HAP-1 (cell line): ENCODE results near the gene MMP1.

Source experiments
- DNase-seq, 2 experiments: peaks; one replicate each; pipeline ENCODE4 v3.0.0-alpha.2; 2016 to 2020; ENCODE audit warnings: low spot score in 2 of 2
- H3K27me3 ChIP-seq: fragments of 250-450 bp; sonication (Bioruptor Pico); 2 replicates; pipeline ENCODE4 v1.5.1; 2020; ENCODE audit warnings: low read depth, mild to moderate bottlenecking, moderate library complexity
- H3K36me3 ChIP-seq: fragments of 250-450 bp; sonication (Bioruptor Pico); replicated peaks from 2 replicates; pipeline ENCODE4 v1.5.1; 2020; ENCODE audit warnings: mild to moderate bottlenecking
- H3K4me1 ChIP-seq: fragments of 250-450 bp; sonication (Bioruptor Pico); 2 replicates; pipeline ENCODE4 v1.5.1; 2020; ENCODE audit warnings: mild to moderate bottlenecking
- H3K4me3 ChIP-seq: fragments of 250-450 bp; sonication (Bioruptor Pico); 2 replicates; pipeline ENCODE4 v1.5.1; 2020; ENCODE audit warnings: mild to moderate bottlenecking, moderate library complexity
- H3K9me3 ChIP-seq: fragments of 250-450 bp; sonication (Bioruptor Pico); 2 replicates; pipeline ENCODE4 v1.5.1; 2020; ENCODE audit warnings: mild to moderate bottlenecking, moderate library complexity
- in situ Hi-C: fragments of 300-500 bp; cut with MboI; formaldehyde crosslinking; loops from 3 replicates; pipeline ENCODE4 v1.14.3; 2020; ENCODE audit warnings: low sequenced_read_pairs, inconsistent platforms, mixed read lengths

Gene MMP1

GRCh38 chr11:102829316-102830000, 31.5 kb upstream of the MMP1 start:
- in situ Hi-C loops, result no loop called here
- Histone ChIP-seq H3K27me3 (0 out of 2 replicates have a peak, but pooled peaks cover 6% of the 10 kb centered on the region), H3K4me1 (no peaks in the 10 kb centered on the region), H3K36me3 (no peaks in the 10 kb centered on the region), H3K4me3 (no peak overlapping the region), H3K9me3 (no peaks in the 10 kb centered on the region)
- no peak for DNase-seq

- DNase-seq, result no peak
Observed at GRCh38 chr11:102824556-102824955, 26.6 kb upstream of the MMP1 start.

GRCh38 chr11:102819491-102819890, 21.5 kb upstream of the MMP1 start:
- H3K27me3 ChIP-seq, result no peaks in the 10 kb centered on the region
- H3K4me1 ChIP-seq, result no peaks in the 10 kb centered on the region
- no peaks in the 10 kb centered on the region for H3K36me3 ChIP-seq
- H3K9me3 ChIP-seq, result no peaks in the 10 kb centered on the region
- in situ Hi-C loops, result no loop called here
- no peak for DNase-seq
- no peak overlapping the region for H3K4me3 ChIP-seq

More at GRCh38 chr11:102824556-102824955, 26.6 kb upstream of the MMP1 start:
- no peaks in the 10 kb centered on the region for H3K27me3 ChIP-seq
- H3K9me3 ChIP-seq, result no peaks in the 10 kb centered on the region
- H3K4me1 ChIP-seq, result no peaks in the 10 kb centered on the region
- no peak overlapping the region for H3K4me3 ChIP-seq
- in situ Hi-C loops, result no loop called here
- H3K36me3 ChIP-seq, result no peaks in the 10 kb centered on the region

GRCh38 chr11:102813484-102813883, 15.5 kb upstream of the MMP1 start:
- Histone ChIP-seq H3K4me1 (no peaks in the 10 kb centered on the region), H3K27me3 (peaks cover 3% of the 10 kb centered on the region; the same call in 1 of the 2 replicates), H3K36me3 (no peaks in the 10 kb centered on the region), H3K4me3 (no peak overlapping the region), H3K9me3 (no peaks in the 10 kb centered on the region)
- no peak for DNase-seq
- in situ Hi-C loops, result no loop called here

GRCh38 chr11:102812188-102812587, 14.2 kb upstream of the MMP1 start:
- no peaks in the 10 kb centered on the region for H3K36me3 ChIP-seq
- DNase-seq, result no peak
- H3K27me3 ChIP-seq, result peaks cover 3% of the 10 kb centered on the region; the same call in 1 of the 2 replicates
- in situ Hi-C loops, result no loop called here
- no peaks in the 10 kb centered on the region for H3K4me1 ChIP-seq
- no peak overlapping the region for H3K4me3 ChIP-seq
- H3K9me3 ChIP-seq, result no peaks in the 10 kb centered on the region

GRCh38 chr11:102810950-102811660, 13.1 kb upstream of the MMP1 start:
- in situ Hi-C loops, result no loop called here
- Histone ChIP-seq H3K9me3 (no peaks in the 10 kb centered on the region), H3K4me1 (no peaks in the 10 kb centered on the region), H3K27me3 (peaks cover 3% of the 10 kb centered on the region; the same call in 1 of the 2 replicates), H3K36me3 (no peaks in the 10 kb centered on the region), H3K4me3 (no peak overlapping the region)
- no peak for DNase-seq

- Histone ChIP-seq H3K27me3 (peaks cover 5% of the 10 kb centered on the region; the same call in 1 of the 2 replicates), H3K4me1 (no peaks in the 10 kb centered on the region), H3K9me3 (no peaks in the 10 kb centered on the region), H3K36me3 (no peaks in the 10 kb centered on the region), H3K4me3 (no peak overlapping the region)
- in situ Hi-C loops, result no loop called here
- DNase-seq, result no peak
Observed at GRCh38 chr11:102809971-102810370, 12.0 kb upstream of the MMP1 start.

- Histone ChIP-seq H3K27me3 (peaks cover 5% of the 10 kb centered on the region; the same call in 1 of the 2 replicates), H3K9me3 (no peaks in the 10 kb centered on the region), H3K4me3 (no peak overlapping the region), H3K36me3 (no peaks in the 10 kb centered on the region), H3K4me1 (no peaks in the 10 kb centered on the region)
- DNase-seq, result peak; percentile 40 to 68
- in situ Hi-C loops, result no loop called here
Observed at GRCh38 chr11:102807921-102808320, 10.0 kb upstream of the MMP1 start.

- H3K27me3 ChIP-seq, result peaks cover 2% of the 10 kb centered on the region; the same call in 1 of the 2 replicates
- H3K4me1 ChIP-seq, result no peaks in the 10 kb centered on the region
- H3K9me3 ChIP-seq, result no peaks in the 10 kb centered on the region
- H3K36me3 ChIP-seq, result no peaks in the 10 kb centered on the region
- in situ Hi-C loops, result no loop called here
- H3K4me3 ChIP-seq, result no peak overlapping the region
- no peak for DNase-seq
Observed at GRCh38 chr11:102806296-102806695, 8.3 kb upstream of the MMP1 start.

GRCh38 chr11:102802341-102802740, 4.4 kb upstream of the MMP1 start:
- no peaks in the 10 kb centered on the region for H3K36me3 ChIP-seq
- no peak for DNase-seq
- no peaks in the 10 kb centered on the region for H3K9me3 ChIP-seq
- in situ Hi-C loops, result no loop called here
- no peak overlapping the region for H3K4me3 ChIP-seq
- H3K4me1 ChIP-seq, result no peaks in the 10 kb centered on the region
- H3K27me3 ChIP-seq, result peaks cover 5% of the 10 kb centered on the region; the same call in 1 of the 2 replicates

- Histone ChIP-seq H3K36me3 (no peaks in the 10 kb centered on the region), H3K4me3 (no peak overlapping the region), H3K9me3 (no peaks in the 10 kb centered on the region), H3K27me3 (peaks cover 6% of the 10 kb centered on the region; the same call in 1 of the 2 replicates), H3K4me1 (no peaks in the 10 kb centered on the region)
- DNase-seq, result no peak
- in situ Hi-C loops, result no loop called here
Observed at GRCh38 chr11:102800767-102801166, 2.8 kb upstream of the MMP1 start.

GRCh38 chr11:102799681-102800340, 1.9 kb upstream of the MMP1 start:
- in situ Hi-C loops, result no loop called here
- peaks cover 4% of the 10 kb centered on the region; the same call in 1 of the 2 replicates for H3K27me3 ChIP-seq
- no peaks in the 10 kb centered on the region for H3K4me1 ChIP-seq
- no peak overlapping the region for H3K4me3 ChIP-seq
- no peaks in the 10 kb centered on the region for H3K9me3 ChIP-seq
- no peaks in the 10 kb centered on the region for H3K36me3 ChIP-seq
- no peak for DNase-seq

- no peaks in the 10 kb centered on the region for H3K4me1 ChIP-seq
- peaks cover 4% of the 10 kb centered on the region; the same call in 1 of the 2 replicates for H3K27me3 ChIP-seq
- in situ Hi-C loops, result no loop called here
- no peak overlapping the region for H3K4me3 ChIP-seq
- H3K9me3 ChIP-seq, result no peaks in the 10 kb centered on the region
- DNase-seq, result peak in 1 of 2 experiments; percentile 53
- no peaks in the 10 kb centered on the region for H3K36me3 ChIP-seq
Observed at GRCh38 chr11:102794382-102794781, 3.6 kb downstream of the MMP1 start.
